Stomach (tissue), 4 donors: ENCODE measurements around the gene HSPB9.

Source experiments
- POLR2A ChIP-seq, 4 donors: fragments of 450-650 bp; IDR thresholded peaks; one replicate each; pipeline ENCODE4 v1.6.1; 2016; ENCODE audit warnings: antibody characterized with exemption in 4 of 4, control low read depth in 2 of 4, mild to moderate bottlenecking in 1 of 4, moderate library complexity in 1 of 4
- TF ChIP-seq, protein P1 (sequence below), 7 experiments: fragments of 450-650 bp in 4 of 7; fragments of 200-600 bp in 3 of 7; sonication (generic) in 3 of 7; IDR thresholded peaks; one replicate each; pipeline ENCODE4 v1.5.1; 2016 to 2019; ENCODE audit warnings: antibody characterized with exemption in 7 of 7, control low read depth in 2 of 7, mild to moderate bottlenecking in 1 of 7

DNA sequence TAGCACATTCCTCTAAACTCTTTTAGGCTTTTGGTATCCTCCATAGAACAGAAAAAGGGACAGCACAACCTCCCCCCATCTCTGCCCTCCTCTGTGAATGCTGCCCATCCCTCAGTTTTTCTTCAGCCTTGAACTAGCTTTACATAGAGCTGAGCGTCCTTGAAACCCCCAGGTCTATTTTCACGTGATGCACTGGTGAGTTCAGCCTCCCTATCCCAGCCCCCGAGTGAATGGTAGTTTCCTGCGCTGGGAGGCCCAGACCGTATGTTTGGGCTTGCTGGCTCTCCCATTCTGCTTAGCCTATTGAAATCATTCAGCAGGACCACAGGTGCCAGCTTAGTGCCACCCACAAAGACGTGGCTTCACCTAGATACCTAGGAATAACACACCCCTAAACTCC is 46.8 kb upstream of the HSPB9 start:
- TF ChIP-seq, protein P1, sequence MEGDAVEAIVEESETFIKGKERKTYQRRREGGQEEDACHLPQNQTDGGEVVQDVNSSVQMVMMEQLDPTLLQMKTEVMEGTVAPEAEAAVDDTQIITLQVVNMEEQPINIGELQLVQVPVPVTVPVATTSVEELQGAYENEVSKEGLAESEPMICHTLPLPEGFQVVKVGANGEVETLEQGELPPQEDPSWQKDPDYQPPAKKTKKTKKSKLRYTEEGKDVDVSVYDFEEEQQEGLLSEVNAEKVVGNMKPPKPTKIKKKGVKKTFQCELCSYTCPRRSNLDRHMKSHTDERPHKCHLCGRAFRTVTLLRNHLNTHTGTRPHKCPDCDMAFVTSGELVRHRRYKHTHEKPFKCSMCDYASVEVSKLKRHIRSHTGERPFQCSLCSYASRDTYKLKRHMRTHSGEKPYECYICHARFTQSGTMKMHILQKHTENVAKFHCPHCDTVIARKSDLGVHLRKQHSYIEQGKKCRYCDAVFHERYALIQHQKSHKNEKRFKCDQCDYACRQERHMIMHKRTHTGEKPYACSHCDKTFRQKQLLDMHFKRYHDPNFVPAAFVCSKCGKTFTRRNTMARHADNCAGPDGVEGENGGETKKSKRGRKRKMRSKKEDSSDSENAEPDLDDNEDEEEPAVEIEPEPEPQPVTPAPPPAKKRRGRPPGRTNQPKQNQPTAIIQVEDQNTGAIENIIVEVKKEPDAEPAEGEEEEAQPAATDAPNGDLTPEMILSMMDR (IDR thresholded peaks at IDR 0.05): no peak
- no peak for TF ChIP-seq POLR2A (IDR thresholded peaks at IDR 0.05)
